Renal pelvis (tissue), 4 donors: Measurements from ENCODE around the gene NPPB. TPM values are rescaled to one million over a fixed set of nuclear protein-coding genes. Genes with fewer than 3 reads are reported as not detected.

Experiments
- DNase-seq: peaks from one replicate; pipeline ENCODE4 v3.0.0-alpha.2; 2013
- polyA plus RNA-seq, 3 donors: library from polyadenylated mRNA; unstranded; fragments of 120-200 nt; gene quantifications; one replicate each; pipeline ENCODE4 v1.2.1, GENCODE V29; 2013; ENCODE audit not compliant: insufficient read length in 3 of 3

NPPB gene
- polyA plus RNA-seq, 3 donors = not detected

DNA sequence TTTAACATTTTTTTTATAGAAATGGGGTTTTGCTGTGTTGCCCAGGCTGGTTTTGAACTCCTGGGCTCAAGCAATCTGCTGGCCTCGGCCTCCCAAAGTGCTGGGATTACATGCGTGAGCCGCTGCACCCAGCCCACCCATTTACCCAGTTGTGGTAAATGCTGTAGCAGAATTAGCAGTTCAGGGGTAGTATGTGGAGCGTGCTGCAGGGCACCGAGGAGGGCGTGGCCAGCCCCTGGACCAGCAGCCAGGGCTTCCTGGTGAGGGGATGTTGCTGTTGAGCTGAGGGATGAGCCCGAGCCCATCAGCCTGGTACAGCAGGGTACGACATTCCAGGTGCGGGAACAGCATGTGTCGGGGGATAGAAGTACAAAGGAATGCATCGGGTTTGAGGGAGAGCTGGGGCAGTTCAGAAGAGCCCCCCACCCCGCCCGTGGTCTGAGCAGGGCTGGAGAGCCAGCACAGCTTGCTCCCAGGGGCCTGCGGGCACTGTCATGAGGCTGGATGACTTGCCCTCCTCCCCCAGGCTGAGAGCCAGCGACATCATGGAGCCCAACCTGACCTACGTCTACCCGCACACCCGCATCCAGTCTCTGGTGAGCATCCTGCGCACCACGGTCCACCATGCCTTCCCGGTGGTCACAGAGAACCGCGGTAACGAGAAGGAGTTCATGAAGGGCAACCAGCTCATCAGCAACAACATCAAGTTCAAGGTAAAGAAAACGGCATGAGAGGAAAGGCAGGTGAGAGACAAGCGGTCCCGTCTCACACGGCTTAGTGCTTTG lies 23.1 kb downstream of the NPPB start:
- no peak for DNase-seq

DNA sequence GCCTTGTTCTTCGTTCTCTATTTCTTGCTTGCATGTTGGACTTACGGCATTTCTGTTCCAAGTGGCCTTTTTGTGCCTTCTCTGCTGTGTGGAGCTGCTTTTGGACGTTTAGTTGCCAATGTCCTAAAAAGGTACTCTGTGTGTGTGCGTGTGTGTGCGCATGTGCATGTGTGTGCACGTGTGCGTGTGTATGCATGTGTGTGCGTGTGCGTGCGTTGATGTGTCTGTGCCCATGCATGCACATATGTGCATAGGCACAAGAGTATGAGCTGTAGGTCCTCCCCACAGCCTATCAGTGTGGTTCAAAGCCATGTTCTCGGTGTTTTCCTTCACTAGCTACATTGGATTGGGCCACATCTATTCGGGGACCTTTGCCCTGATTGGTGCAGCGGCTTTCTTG lies 24.8 kb downstream of the NPPB start:
- DNase-seq = no peak

DNA sequence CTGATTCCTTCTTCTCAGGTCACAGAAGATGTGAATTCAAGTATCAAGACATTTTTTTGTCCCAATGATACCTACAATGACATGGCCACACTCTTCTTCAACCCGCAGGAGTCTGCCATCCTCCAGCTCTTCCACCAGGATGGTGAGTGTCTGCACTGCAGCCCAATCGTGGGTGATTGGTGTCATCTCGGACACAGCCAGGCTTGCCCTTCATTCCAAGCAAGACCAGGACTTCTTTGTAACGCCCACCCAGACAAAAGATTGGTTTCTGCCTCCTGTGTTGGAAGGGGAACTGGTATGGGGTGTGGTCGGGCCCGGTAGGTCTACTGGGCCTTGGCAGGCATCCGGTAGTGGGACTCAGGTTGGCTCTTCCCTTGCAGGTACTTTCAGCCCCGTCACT lies 25.2 kb downstream of the NPPB start:
- no peak for DNase-seq

DNA sequence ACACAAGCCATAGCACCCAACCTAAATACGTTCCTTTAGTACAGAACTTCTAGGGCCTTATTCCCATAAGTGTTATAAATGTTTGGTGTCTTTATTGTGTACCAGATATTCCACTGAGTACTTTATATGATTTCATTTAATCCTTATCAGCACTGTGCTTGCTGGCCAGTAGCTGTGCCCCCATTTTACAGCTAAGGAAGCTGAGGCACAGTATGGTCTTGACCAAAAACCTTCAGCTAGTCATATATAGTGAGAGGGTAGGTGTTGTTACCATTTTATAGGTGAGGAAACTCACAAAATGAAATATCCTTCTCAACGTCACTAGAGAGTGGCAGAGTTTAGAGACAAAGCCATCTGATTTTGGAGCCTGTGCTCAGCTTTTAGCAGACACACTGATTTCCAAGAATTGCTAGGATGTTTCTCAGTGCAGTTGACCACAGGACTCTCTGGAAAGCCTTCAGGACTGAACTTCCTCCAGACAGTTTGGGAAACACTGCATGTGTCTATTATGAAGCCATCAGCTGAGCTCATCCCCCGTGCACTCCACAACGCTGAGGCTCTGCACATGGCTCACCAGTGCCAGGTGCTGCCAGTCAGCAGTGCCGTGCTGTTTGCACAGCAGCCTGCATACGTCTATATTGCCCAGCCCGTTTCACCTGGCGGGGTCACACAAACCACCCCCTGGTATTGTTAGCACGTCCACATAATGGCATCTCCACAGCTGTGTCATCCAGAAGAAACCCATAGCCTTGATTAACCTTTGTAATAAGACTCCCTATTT lies 26.6 kb downstream of the NPPB start:
- no peak for DNase-seq

DNA sequence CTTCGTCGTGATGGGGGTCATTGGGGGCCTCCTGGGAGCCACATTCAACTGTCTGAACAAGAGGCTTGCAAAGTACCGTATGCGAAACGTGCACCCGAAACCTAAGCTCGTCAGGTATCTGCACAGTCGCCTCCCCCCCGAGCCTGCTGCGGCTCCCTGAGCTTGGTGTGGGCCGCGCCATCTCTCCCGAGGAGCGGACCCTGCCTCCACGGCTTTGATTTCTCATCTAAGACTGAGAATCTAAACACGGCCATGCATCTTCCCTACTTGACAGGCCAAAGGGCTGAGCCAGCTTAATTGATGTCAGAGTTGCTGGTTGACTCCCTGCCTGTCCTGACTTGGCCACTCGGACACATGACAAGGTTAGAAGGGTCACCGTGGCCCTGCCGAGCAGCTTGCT lies 30.2 kb downstream of the NPPB start:
- no peak for DNase-seq

DNA sequence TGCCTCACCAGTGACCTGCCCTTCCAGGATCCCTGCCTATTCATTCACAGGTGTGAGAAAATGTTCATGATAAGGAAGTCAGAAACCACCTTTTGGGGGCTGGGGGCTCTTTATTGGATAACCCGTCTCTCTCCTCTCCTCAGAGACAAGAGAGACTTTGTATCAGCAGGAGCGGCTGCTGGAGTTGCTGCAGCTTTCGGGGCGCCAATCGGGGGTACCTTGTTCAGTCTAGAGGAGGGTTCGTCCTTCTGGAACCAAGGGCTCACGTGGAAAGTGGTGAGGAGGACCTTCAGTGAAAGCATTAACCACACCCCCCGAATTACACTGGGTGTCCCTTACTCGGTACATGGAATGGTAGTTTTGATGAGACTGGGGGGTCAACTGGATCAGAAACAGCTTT lies 31.8 kb downstream of the NPPB start:
- no peak for DNase-seq

DNA sequence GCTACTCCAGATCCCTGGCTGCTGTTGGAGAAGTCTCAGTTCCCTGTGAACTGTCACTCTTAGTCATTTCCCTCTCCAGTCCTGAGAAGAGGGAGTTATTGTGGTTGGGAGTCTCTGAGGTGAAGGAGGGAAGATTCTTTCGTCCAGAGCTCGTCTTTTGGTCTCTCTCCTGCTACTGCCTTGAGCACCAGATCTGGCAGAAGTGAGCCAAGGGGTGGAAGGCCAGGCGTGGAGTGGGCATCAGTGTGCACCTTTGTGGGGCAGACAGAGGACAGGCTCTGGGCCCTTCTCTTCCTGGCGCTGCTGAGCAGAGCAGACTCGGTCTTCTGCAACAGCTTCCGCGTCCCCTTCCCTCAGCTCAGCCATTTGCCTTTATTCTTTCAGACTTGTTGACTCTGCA lies 33.6 kb downstream of the NPPB start:
- DNase-seq = no peak

DNA sequence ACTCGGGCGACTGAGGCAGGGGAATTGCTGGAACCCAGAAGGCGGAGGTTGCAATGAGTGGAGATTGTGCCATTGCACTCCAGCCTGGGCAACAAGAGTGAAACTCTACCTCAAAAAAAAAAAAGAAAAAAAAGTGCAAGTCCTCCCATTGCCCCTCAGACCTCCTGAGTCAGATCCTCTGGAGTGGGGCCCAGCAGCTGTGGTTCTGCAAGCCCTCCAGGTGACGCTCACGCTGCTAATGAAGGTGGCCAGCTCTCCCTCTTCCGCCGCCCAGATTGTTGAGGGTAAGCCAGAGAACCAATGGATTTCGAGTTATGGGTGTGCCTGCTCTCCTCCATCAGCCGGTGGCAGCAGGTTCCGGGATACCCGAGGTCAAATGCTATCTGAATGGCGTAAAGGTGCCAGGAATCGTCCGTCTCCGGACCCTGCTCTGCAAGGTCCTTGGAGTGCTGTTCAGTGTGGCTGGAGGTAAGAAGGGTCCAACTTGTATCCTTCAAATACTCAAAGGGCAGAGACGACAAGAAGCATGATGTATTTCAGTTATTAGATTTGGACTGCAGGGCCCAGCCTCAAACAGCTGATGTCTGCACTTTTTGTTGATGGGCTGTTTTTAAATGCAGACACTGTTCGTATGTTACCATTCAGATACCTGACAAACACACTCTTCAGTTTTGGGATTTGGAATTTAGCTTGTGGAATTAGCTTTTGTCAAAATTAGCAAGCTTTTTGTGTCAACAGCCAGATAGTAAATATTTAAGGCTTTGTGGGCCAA lies 35.2 kb downstream of the NPPB start:
- no peak for DNase-seq

DNA sequence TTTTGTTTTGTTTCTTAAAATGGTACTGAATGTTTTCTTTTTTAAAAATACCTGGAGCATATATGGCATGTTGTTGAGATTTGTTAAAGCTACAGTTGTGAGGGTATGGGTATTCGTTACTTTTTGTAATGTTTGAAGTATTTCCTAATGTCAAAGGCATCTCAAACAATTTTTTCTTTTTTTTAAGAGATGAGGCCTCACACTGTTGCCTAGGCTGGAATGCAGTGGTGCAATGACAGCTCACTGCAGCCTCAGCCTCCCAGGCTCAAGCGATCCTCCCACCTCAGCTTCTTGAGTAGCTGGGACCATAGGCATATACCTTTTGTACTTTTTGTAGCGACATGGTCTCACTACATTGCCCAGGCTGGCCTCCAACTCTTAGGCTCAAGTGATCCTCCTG lies 36.7 kb downstream of the NPPB start:
- no peak for DNase-seq

DNA sequence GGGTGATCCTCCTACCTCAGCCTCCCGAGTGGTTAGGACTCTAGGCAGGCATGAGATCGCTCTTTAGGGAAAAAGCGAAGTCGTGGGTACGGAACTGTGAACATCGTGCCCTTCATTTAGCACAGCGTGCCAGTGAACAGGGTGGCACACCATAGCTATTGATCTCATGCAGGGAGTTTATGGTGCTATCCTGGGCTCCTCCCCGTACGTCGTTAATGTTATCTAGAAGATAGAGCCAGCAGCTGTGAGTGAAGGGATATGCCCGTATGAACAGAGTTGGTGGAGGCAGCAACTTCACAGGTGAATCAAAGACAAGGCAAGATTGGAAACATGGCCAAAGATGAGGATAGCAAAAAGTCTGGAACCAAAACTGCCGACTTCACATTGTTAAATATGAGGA lies 41.6 kb downstream of the NPPB start:
- no peak for DNase-seq

DNA sequence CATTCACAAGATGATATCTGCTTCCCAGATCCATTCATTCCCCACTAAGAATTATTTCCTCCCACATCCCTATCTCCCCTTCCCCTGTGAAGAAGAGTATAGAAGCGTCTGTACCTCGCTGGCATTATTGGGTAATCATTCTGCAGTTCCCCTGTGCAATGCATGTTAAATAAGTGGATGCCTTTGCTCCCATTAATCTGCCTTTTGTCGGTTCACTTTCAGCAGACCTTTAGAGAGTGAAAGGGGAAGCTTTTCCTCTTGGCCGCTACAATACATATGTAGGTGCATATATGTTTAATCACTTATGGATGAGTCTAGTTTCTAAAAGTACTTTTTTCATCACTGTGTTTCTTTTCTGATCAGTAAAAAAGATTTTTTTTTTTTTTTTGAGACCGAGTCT lies 45.7 kb downstream of the NPPB start:
- no peak for DNase-seq

Other genes starting within 250 kb of the NPPB start
- gene FBXO2, start 204.5 kb downstream of the NPPB start, polyA plus RNA-seq = 1 to 10 TPM; 1.1 to 2.1 (median 1.4) TPM
- 10 to 100 TPM; 19.0 to 21.3 (median 20.6) TPM for gene FBXO44, start 204.1 kb downstream of the NPPB start, polyA plus RNA-seq
- gene FBXO6, start 194.7 kb downstream of the NPPB start, polyA plus RNA-seq = 1 to 10 TPM; 4.6 to 5.1 (median 4.7) TPM
- gene MAD2L2, start 177.8 kb downstream of the NPPB start, polyA plus RNA-seq = 10 to 100 TPM; 42.4 to 57.4 (median 52.0) TPM
- gene DRAXIN, start 167.2 kb downstream of the NPPB start, polyA plus RNA-seq = 1 to 10 TPM; 1.3 to 1.4 (median 1.3) TPM
- gene AGTRAP, start 122.8 kb downstream of the NPPB start, polyA plus RNA-seq = 10 to 100 TPM; 53.1 to 53.9 (median 53.7) TPM
- gene C1orf167, start 96.8 kb downstream of the NPPB start, polyA plus RNA-seq = under 1 TPM in 2 of 3 donors, not detected in 1; 0.09 to 0.54 TPM
- 10 to 100 TPM; 18.9 to 27.1 (median 26.5) TPM for gene MTHFR, start 53.0 kb downstream of the NPPB start, polyA plus RNA-seq
- gene CLCN6, start 52.8 kb downstream of the NPPB start, polyA plus RNA-seq = 10 to 100 TPM; 16.9 to 29.8 (median 24.0) TPM
- 1 to 10 TPM in 1 of 3 donors, under 1 TPM in 2; 0.56 to 1.2 (median 0.65) TPM for gene NPPA, start 11.2 kb downstream of the NPPB start, polyA plus RNA-seq
- 10 to 100 TPM; 44.9 to 53.5 (median 49.9) TPM for gene KIAA2013, start 67.5 kb upstream of the NPPB start, polyA plus RNA-seq
- gene PLOD1, start 75.8 kb upstream of the NPPB start, polyA plus RNA-seq = 100 to 1,000 TPM in 1 of 3 donors, 10 to 100 TPM in 2; 95.0 to 120 (median 98.6) TPM
- 10 to 100 TPM; 69.7 to 70.9 (median 70.0) TPM for gene MFN2, start 121.5 kb upstream of the NPPB start, polyA plus RNA-seq
- 10 to 100 TPM; 30.2 to 36.5 (median 30.9) TPM for gene MIIP, start 160.6 kb upstream of the NPPB start, polyA plus RNA-seq
- under 1 TPM; 0.54 to 0.62 (median 0.58) TPM for gene TNFRSF8, start 204.4 kb upstream of the NPPB start, polyA plus RNA-seq